AG10803 (cell line): Measurements from ENCODE around the gene PRKD2.
A peak's percentile ranks its signal among the peaks of the same experiment; 100 is the strongest.
"Not testable (repeated sequence)": the region's sequence is repeated elsewhere in the genome, so short reads cannot be mapped to it uniquely, and the experiment has no call there.

ENCODE experiments used
- DNase-seq: peaks from one replicate; pipeline ENCODE4 v3.0.0; 2010; ENCODE audit warnings: low read depth
- H3K4me3 ChIP-seq: 2 replicates; pipeline ENCODE4 v1.5.1; 2011; ENCODE audit warnings: mild to moderate bottlenecking, low read length, control low read depth
- TF ChIP-seq, protein P1 (sequence below): conservative IDR thresholded peaks from 2 replicates; pipeline ENCODE4 v1.5.1; 2011; ENCODE audit warnings: mild to moderate bottlenecking, low read length, control low read depth, inconsistent platforms

Gene PRKD2

DNA sequence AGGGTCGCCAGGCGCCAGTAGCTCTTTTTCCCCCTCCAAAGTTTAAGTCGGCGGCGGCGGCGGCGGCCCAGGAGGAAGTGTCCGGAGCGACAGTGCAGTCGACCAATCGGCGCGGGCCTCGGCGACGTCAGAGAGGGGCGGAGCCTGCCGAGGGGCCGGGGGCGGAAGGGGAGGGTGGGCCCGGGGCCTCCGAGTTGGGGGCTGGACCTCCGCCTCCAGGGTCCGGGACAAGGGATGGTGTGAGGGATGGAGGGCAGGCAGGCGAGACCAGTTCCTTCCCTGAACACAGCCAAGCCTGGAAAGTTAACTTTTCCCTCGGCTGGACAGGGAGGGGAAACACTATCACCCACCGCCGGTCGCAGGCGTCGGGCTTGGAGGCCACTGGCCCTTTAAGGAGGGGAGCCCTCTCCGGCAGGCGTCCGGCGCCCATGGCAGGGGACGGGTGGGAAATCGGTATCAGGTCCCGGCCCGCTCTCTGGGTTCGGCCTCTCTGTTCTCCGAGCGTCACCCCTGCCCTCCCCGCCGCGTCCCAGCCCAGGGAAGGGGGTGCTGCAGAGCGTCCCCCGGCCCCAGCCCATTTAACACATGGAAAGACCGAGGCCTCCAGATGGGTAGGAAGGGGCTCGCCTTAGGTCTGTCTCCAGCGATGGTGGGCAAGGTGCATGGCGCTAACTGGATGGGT lies at the start of gene PRKD2:
PRKD2 (minus strand) TSS at position 81 of the 682 bp plus-strand sequence. CDS start 744 bp downstream, outside the sequence.
- peak; percentile 77 for DNase-seq
- TF ChIP-seq, protein P1, sequence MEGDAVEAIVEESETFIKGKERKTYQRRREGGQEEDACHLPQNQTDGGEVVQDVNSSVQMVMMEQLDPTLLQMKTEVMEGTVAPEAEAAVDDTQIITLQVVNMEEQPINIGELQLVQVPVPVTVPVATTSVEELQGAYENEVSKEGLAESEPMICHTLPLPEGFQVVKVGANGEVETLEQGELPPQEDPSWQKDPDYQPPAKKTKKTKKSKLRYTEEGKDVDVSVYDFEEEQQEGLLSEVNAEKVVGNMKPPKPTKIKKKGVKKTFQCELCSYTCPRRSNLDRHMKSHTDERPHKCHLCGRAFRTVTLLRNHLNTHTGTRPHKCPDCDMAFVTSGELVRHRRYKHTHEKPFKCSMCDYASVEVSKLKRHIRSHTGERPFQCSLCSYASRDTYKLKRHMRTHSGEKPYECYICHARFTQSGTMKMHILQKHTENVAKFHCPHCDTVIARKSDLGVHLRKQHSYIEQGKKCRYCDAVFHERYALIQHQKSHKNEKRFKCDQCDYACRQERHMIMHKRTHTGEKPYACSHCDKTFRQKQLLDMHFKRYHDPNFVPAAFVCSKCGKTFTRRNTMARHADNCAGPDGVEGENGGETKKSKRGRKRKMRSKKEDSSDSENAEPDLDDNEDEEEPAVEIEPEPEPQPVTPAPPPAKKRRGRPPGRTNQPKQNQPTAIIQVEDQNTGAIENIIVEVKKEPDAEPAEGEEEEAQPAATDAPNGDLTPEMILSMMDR, result no peak
- H3K4me3 ChIP-seq, result peak within 1 kb of the TSS; percentile 81

DNA sequence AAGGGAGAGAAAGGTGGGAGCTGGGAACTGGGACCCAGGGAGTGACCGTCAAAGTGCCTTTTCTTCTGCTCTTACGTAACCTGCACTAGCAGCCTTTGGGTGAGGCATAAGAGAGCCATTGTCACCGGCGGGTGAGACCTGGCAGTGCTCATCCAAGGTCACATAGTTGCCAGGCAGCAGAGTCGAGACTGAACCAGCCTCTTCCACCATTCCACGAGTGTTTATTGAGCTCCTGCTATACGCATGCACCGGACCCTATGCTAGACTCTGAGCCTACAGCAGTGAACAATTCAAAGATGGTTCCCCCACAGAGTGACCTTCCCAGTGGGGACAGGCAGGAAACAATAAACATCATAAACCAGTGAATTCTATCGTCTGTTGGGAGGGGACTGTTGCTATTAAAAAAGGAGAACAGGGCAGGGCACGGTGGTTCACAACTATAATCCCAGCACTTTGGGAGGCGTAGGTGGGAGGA lies 47.9 kb upstream of the PRKD2 start:
- DNase-seq, result no peak
- no peak overlapping the region for H3K4me3 ChIP-seq
- TF ChIP-seq, protein P1, result no peak

DNA sequence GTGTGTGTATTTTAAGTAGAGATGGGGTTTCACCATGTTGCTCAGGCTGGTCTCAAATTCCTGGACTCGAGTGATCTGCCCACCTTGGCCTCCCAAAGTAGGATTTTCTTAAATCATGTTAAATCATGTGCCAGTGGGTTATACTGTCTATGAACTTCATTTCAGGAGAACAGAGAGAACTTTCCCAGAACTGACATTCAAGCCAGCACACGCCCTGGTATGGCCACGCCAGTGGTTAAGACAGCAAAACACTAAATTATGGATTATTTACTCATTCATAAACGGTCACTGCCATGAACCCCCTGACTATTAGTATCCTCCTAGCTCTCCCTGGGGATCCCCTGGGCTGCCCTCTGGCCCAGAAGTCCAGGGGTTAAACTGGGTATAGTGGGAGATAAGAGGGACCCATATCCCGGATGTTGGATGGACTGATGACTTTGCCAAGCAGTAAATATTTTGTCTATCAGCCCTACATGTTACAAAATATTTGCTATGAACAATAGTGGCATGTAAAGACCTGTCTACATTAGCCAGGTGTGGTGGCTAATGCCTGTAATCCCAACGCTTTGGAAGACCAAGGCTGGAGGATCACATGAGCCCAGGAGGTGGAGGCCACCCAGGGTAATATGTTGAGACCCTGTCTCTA lies 45.5 kb upstream of the PRKD2 start:
- no peak for DNase-seq
- TF ChIP-seq, protein P1, result no peak
- H3K4me3 ChIP-seq, result no peak overlapping the region

DNA sequence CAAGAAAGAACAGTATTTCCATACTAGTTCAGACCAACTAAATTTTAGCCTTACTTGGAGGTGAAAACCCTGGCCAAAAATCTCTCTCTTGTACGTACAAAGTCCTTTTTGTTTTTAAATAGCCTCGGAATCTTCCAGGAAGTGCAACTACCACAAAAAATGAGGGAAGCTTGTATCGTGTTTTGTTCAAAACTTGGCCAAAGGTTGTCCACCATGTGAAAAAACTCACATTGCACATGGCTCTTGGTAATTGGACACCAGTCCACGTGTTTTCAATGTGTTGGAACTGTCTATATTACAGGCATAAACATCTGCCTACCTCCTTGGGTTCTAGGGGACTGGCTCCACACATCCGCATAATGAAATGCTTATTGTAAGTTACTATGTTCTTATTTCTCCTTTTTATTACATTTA lies 44.5 kb upstream of the PRKD2 start:
- DNase-seq, result peak; percentile 91
- TF ChIP-seq, protein P1, result no peak
- no peak overlapping the region for H3K4me3 ChIP-seq

DNA sequence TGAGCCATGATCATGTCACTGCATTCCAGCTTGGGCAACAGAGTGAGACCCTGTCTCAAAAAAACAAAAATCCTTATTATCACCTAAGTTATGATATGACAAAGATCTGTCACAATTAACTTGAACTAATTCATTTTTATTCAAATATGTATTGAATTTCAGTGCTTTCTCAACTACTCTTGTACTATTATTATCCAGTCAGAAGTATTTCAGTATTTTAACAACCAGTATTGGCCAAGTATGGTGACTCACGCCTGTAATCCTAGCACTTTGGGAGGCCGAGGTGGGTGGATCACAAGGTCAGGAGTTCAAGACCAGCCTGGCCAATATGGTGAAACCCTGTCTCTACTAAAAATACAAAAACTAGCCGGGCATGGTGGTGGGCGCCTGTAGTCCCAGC lies 44.0 kb upstream of the PRKD2 start:
- DNase-seq, result peak; percentile 73
- H3K4me3 ChIP-seq, result not testable (repeated sequence)

DNA sequence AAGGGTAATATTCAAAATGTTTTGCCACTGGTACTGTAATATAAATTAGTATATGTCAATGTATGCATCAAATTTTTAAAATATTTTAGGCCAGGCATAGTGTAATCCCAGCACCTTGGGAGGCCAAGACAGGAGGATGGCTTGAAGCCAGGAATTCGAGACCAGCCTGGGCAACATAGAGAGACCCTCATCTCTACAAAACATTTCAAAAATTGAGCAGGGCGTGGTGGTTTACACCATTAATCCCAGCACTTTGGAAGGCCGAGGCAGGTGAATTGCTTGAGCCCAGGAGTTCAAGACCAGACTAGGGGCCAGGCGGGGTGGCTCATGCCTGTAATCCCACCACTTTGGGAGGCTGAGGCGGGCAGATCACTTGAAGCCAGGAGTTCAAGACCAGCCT lies 43.4 kb upstream of the PRKD2 start:
- TF ChIP-seq, protein P1, result no peak
- DNase-seq, result no peak
- no peak overlapping the region for H3K4me3 ChIP-seq

DNA sequence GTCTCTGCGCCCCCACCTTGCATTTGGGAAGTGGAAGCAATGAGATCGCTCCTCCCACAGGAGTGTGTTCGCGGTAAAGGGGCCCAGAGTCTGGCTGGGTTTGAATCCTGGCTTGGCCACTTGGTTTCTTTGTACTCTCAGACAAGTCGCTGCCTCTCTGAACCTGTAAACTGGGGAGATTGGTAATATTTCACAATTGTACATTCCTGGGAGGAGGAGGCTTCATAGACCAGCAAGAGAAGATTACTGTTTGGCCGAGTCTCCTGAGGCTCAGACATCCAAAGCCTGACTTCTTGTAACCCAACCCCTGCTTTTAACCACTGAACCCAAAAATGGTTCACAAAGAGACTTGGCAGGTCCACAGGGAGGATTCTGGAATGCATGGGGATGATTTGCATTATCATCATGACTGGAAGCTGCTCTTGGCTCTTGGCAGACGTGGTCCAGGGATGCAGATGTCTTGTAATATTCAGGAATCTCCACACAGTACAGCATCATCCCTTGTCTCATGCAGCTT lies 43.0 kb upstream of the PRKD2 start:
- peak; percentile 100 for DNase-seq
- TF ChIP-seq, protein P1, result no peak
- 0 out of 2 replicates have a peak overlapping the region, but pooled peaks have one; percentile 2 for H3K4me3 ChIP-seq
